Measurements from ENCODE around the gene CARS1. TPM values are rescaled to one million over a fixed set of nuclear protein-coding genes. Genes with fewer than 3 reads are reported as not detected.

CARS1 gene
- total and polyA plus RNA-seq, 2 donors (not counting 1 experiment from before 2014, with no cell fraction given): 31.3 to 49.5 TPM

- intact Hi-C loops (cut with micrococcal nuclease): no loop called here
- CTCF ChIA-PET: no interaction called here
- POLR2A ChIA-PET: no interaction called here
- H3K36me3 ChIP-seq (replicated peaks in 1 of 2; ENCODE audit: control extremely low read depth in 1 of 2, control insufficient read depth in 1 of 2, extremely low read depth in 1 of 2, insufficient read depth in 2 of 2, low read length in 1 of 2): peaks cover 16 to 90% of the 10 kb centered on the region in 2 experiments
- no peak overlapping the region for H3K9ac ChIP-seq (ENCODE audit: low read length)
- no peak overlapping the region for H3K27ac Mint-ChIP-seq
- peaks cover 46% of the 10 kb centered on the region for H3K79me2 ChIP-seq (ENCODE audit: control insufficient read depth, insufficient read depth, low read length)
- DNase-seq: no peak
- peaks cover 3% of the 10 kb centered on the region for H3K4me1 Mint-ChIP-seq
- no peak overlapping the region for H3K4me3 Mint-ChIP-seq
- no peak overlapping the region for H2AFZ ChIP-seq (ENCODE audit: insufficient read depth, low read depth, low read length, poor library complexity, severe bottlenecking)
- H3K4me3 ChIP-seq (ENCODE audit: control extremely low read depth in 1 of 5, extremely low read depth in 1 of 5, insufficient read depth in 1 of 5, low read depth in 2 of 5, low read length in 4 of 5): no peak overlapping the region
- WGBS (ENCODE audit: insufficient coverage): 98% methylated on average over 4 of the region's 4 CpGs
- H3K27me3 Mint-ChIP-seq: no peaks in the 10 kb centered on the region
- H3K9me3 Mint-ChIP-seq (ENCODE audit: insufficient read depth): no peaks in the 10 kb centered on the region
- no peak overlapping the region for H3K27ac ChIP-seq (ENCODE audit: low read length in 2 of 2)
- no peaks in the 10 kb centered on the region for H3K4me1 ChIP-seq (ENCODE audit: control insufficient read depth in 2 of 2, insufficient read depth in 2 of 2, low read length in 2 of 2)
- H4K20me1 ChIP-seq (ENCODE audit: control insufficient read depth, insufficient read depth, low read length, poor library complexity, severe bottlenecking): peaks cover 70% of the 10 kb centered on the region
- no peaks in the 10 kb centered on the region for H3K9me3 ChIP-seq (ENCODE audit: control extremely low read depth in 1 of 3, control insufficient read depth in 2 of 3, insufficient read depth in 1 of 3, low read length in 2 of 3)
- TF ChIP-seq CTCF (IDR thresholded peaks at IDR 0.05) (no peak), EZH2 (IDR thresholded peaks at IDR 0.05; ENCODE audit: borderline replicate concordance, insufficient read depth, low read depth, low read length, poor library complexity, severe bottlenecking) (no peak)
- H3K4me2 ChIP-seq (replicated peaks; ENCODE audit: low read depth, low read length, poor library complexity, severe bottlenecking): no peak overlapping the region
- H3K27me3 ChIP-seq (replicated peaks in 1 of 4; ENCODE audit: control extremely low read depth in 1 of 4, control insufficient read depth in 3 of 4, insufficient read depth in 4 of 4, low read length in 3 of 4): no peaks in the 10 kb centered on the region
- no peak for ATAC-seq (ENCODE audit: low read depth)
Measured at GRCh38 chr11:2964782-2965181, 92.4 kb downstream of the CARS1 start.

- peaks cover 3% of the 10 kb centered on the region for H3K4me1 Mint-ChIP-seq
- Histone ChIP-seq H2AFZ (ENCODE audit: insufficient read depth, low read depth, low read length, poor library complexity, severe bottlenecking) (no peak overlapping the region), H3K36me3 (replicated peaks in 1 of 2; ENCODE audit: control extremely low read depth in 1 of 2, control insufficient read depth in 1 of 2, extremely low read depth in 1 of 2, insufficient read depth in 2 of 2, low read length in 1 of 2) (peaks cover 14 to 90% of the 10 kb centered on the region in 2 experiments), H3K4me3 (ENCODE audit: control extremely low read depth in 1 of 5, extremely low read depth in 1 of 5, insufficient read depth in 1 of 5, low read depth in 2 of 5, low read length in 4 of 5) (no peak overlapping the region), H3K4me2 (replicated peaks; ENCODE audit: low read depth, low read length, poor library complexity, severe bottlenecking) (no peak overlapping the region), H3K9ac (ENCODE audit: low read length) (no peak overlapping the region), H3K79me2 (ENCODE audit: control insufficient read depth, insufficient read depth, low read length) (peaks cover 40% of the 10 kb centered on the region), H3K27me3 (replicated peaks in 1 of 4; ENCODE audit: control extremely low read depth in 1 of 4, control insufficient read depth in 3 of 4, insufficient read depth in 4 of 4, low read length in 3 of 4) (no peaks in the 10 kb centered on the region), H3K27ac (ENCODE audit: low read length in 2 of 2) (no peak overlapping the region), H3K9me3 (ENCODE audit: control extremely low read depth in 1 of 3, control insufficient read depth in 2 of 3, insufficient read depth in 1 of 3, low read length in 2 of 3) (no peaks in the 10 kb centered on the region), H3K4me1 (ENCODE audit: control insufficient read depth in 2 of 2, insufficient read depth in 2 of 2, low read length in 2 of 2) (no peaks in the 10 kb centered on the region), H4K20me1 (ENCODE audit: control insufficient read depth, insufficient read depth, low read length, poor library complexity, severe bottlenecking) (peaks cover 73% of the 10 kb centered on the region)
- ATAC-seq (ENCODE audit: low read depth) (no peak), DNase-seq (no peak)
- intact Hi-C loops (cut with micrococcal nuclease): no loop called here
- TF ChIP-seq EZH2 (IDR thresholded peaks at IDR 0.05; ENCODE audit: borderline replicate concordance, insufficient read depth, low read depth, low read length, poor library complexity, severe bottlenecking) (no peak), CTCF (IDR thresholded peaks at IDR 0.05) (no peak)
- ChIA-PET CTCF (no interaction called here), POLR2A (no interaction called here)
- H3K27ac Mint-ChIP-seq: no peak overlapping the region
- H3K9me3 Mint-ChIP-seq (ENCODE audit: insufficient read depth): no peaks in the 10 kb centered on the region
- WGBS (ENCODE audit: insufficient coverage): 98% methylated on average over 4 of the region's 6 CpGs
- no peak overlapping the region for H3K4me3 Mint-ChIP-seq
- H3K27me3 Mint-ChIP-seq: no peaks in the 10 kb centered on the region
Measured at GRCh38 chr11:2963761-2964160, 93.5 kb downstream of the CARS1 start.

Measured in B cell (primary cell).